Mesendoderm (in vitro differentiated cells): Measurements from ENCODE around the gene CUEDC2.

Experiments used
- DNase-seq: peaks from one replicate; pipeline ENCODE4 v3.0.0; 2013
- H2AK5ac ChIP-seq: 2 replicates; pipeline ENCODE4 v1.6.1; 2013; ENCODE audit warnings: low read length, inconsistent platforms
- H2BK120ac ChIP-seq: 2 replicates; pipeline ENCODE4 v1.6.1; 2013; ENCODE audit warnings: low read depth, mild to moderate bottlenecking, low read length, moderate library complexity, mixed read lengths
- H2BK15ac ChIP-seq: replicated peaks from 2 replicates; pipeline ENCODE4 v1.6.1; 2013; ENCODE audit warnings: low read depth, mild to moderate bottlenecking, moderate library complexity
- H2BK5ac ChIP-seq: 2 replicates; pipeline ENCODE4 v1.6.1; 2013; ENCODE audit warnings: low read length, inconsistent platforms
- H3K18ac ChIP-seq: 2 replicates; pipeline ENCODE4 v1.6.1; 2013; ENCODE audit warnings: mild to moderate bottlenecking, low read length, mixed read lengths
- H3K23ac ChIP-seq: one replicate; pipeline ENCODE4 v1.6.1; 2013; ENCODE audit warnings: low read length
- H3K27ac ChIP-seq: 2 replicates; pipeline ENCODE4 v1.5.1; 2013; ENCODE audit warnings: low read depth, mild to moderate bottlenecking, inconsistent platforms, low read length, moderate library complexity
- H3K27me3 ChIP-seq: 2 replicates; pipeline ENCODE4 v1.6.1; 2013; ENCODE audit warnings: low read length, control low read depth, mild to moderate bottlenecking, inconsistent platforms; ENCODE audit not compliant: insufficient read depth, poor library complexity
- H3K36me3 ChIP-seq: 2 replicates; pipeline ENCODE4 v1.6.1; 2013; ENCODE audit warnings: low read length, inconsistent platforms; ENCODE audit not compliant: control insufficient read depth, insufficient read depth
- H3K4ac ChIP-seq: one replicate; pipeline ENCODE4 v1.6.1; 2013; ENCODE audit warnings: low read depth, mild to moderate bottlenecking, low read length, moderate library complexity
- H3K4me1 ChIP-seq: 2 replicates; pipeline ENCODE4 v1.6.1; 2013; ENCODE audit warnings: low read depth, low read length, inconsistent platforms; ENCODE audit not compliant: control insufficient read depth
- H3K4me2 ChIP-seq: 2 replicates; pipeline ENCODE4 v1.6.1; 2013; ENCODE audit warnings: low read length
- H3K4me3 ChIP-seq: 2 replicates; pipeline ENCODE4 v1.5.1; 2013; ENCODE audit warnings: mild to moderate bottlenecking, low read length
- H3K56ac ChIP-seq: one replicate; pipeline ENCODE4 v1.6.1; 2013; ENCODE audit warnings: low read length
- H3K79me1 ChIP-seq: 2 replicates; pipeline ENCODE4 v1.6.1; 2013; ENCODE audit warnings: low read length, inconsistent platforms
- H3K79me2 ChIP-seq: 2 replicates; pipeline ENCODE4 v1.6.1; 2013; ENCODE audit warnings: mild to moderate bottlenecking, low read length; ENCODE audit not compliant: control insufficient read depth, insufficient read depth
- H3K9ac ChIP-seq: 2 replicates; pipeline ENCODE4 v1.6.1; 2013; ENCODE audit warnings: low read length, inconsistent platforms
- H4K5ac ChIP-seq: one replicate; pipeline ENCODE4 v1.6.1; 2013; ENCODE audit warnings: low read length
- H4K8ac ChIP-seq: one replicate; pipeline ENCODE4 v1.6.1; 2013; ENCODE audit warnings: low read depth, mild to moderate bottlenecking, control low read depth, low read length, moderate library complexity
- WGBS: extraction: QIAGEN DNeasy Blood & Tissue Kit; methylation state at CpG from one replicate; pipeline ENCODE4 v1.1.7; 2013; ENCODE audit warnings: low lambda C conversion rate, missing lambda C conversion rate; ENCODE audit not compliant: insufficient coverage; ENCODE audit errors: extremely low coverage; 5-methylcytosine and 5-hydroxymethylcytosine counted together

CUEDC2 gene

DNA sequence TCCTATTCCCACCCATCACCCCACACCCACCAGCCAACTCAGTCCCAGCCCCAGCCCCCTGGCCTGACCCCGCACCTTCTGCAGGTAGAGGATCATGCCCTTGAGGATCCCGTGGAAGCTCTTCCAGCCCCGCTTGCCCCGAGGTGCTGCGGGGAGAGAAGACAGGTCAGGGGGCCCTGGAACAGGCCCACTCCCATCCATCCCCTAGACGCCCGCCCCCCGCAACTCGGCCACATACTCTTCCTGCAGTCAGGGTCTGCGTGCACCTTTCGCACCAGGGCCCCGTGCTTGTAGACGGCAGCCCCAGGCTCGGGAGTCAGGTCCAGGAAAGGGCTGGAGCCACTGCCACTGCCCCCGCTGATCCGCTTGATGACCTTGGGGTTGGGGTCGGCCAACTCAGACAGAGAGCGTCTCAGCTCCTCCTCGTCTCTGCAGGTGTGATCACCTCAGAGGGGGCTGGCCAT lies 27.2 kb downstream of the CUEDC2 start:
- no peak overlapping the region for H3K4me2 ChIP-seq
- H2AK5ac ChIP-seq, result no peak overlapping the region
- H3K9ac ChIP-seq, result no peak overlapping the region
- H3K79me1 ChIP-seq, result no peaks in the 10 kb centered on the region
- H2BK120ac ChIP-seq, result no peak overlapping the region
- H3K4ac ChIP-seq, result no peak overlapping the region
- H2BK15ac ChIP-seq, result no peak overlapping the region
- DNase-seq, result no peak
- H3K4me1 ChIP-seq, result no peaks in the 10 kb centered on the region
- no peaks in the 10 kb centered on the region for H3K79me2 ChIP-seq
- no peak overlapping the region for H3K27ac ChIP-seq
- no peak overlapping the region for H2BK5ac ChIP-seq
- H4K5ac ChIP-seq, result no peak overlapping the region
- no peak overlapping the region for H3K18ac ChIP-seq
- no peak overlapping the region for H3K56ac ChIP-seq
- H3K23ac ChIP-seq, result no peak overlapping the region
- H3K36me3 ChIP-seq, result no peaks in the 10 kb centered on the region
- H3K4me3 ChIP-seq, result no peak overlapping the region
- no peak overlapping the region for H4K8ac ChIP-seq
- no CpG with 5 or more reads among the region's 19 CpGs for WGBS
- peaks cover 23% of the 10 kb centered on the region for H3K27me3 ChIP-seq

GRCh38 chr10:102404361-102405107 lies 27.8 kb downstream of the CUEDC2 start:
- DNase-seq, result no peak
- H3K4me2 ChIP-seq, result no peak overlapping the region
- no peak overlapping the region for H3K4me3 ChIP-seq
- H2AK5ac ChIP-seq, result no peak overlapping the region
- H3K27me3 ChIP-seq, result peaks cover 17% of the 10 kb centered on the region
- no peak overlapping the region for H2BK15ac ChIP-seq
- no CpG with 5 or more reads among the region's 17 CpGs for WGBS
- peaks cover 2% of the 10 kb centered on the region for H3K4me1 ChIP-seq
- no peaks in the 10 kb centered on the region for H3K79me1 ChIP-seq
- H3K23ac ChIP-seq, result no peak overlapping the region
- no peak overlapping the region for H2BK120ac ChIP-seq
- H3K9ac ChIP-seq, result no peak overlapping the region
- H4K5ac ChIP-seq, result no peak overlapping the region
- H3K36me3 ChIP-seq, result no peaks in the 10 kb centered on the region
- H3K18ac ChIP-seq, result no peak overlapping the region
- H3K4ac ChIP-seq, result no peak overlapping the region
- no peaks in the 10 kb centered on the region for H3K79me2 ChIP-seq
- no peak overlapping the region for H3K27ac ChIP-seq
- no peak overlapping the region for H2BK5ac ChIP-seq
- no peak overlapping the region for H4K8ac ChIP-seq
- no peak overlapping the region for H3K56ac ChIP-seq

- Histone ChIP-seq H3K79me1 (no peaks in the 10 kb centered on the region), H3K18ac (no peak overlapping the region), H4K8ac (no peak overlapping the region), H3K27ac (no peak overlapping the region), H2BK5ac (no peak overlapping the region), H3K36me3 (no peaks in the 10 kb centered on the region), H3K4me3 (no peak overlapping the region), H3K4me1 (peaks cover 2% of the 10 kb centered on the region), H3K9ac (no peak overlapping the region), H4K5ac (no peak overlapping the region), H3K23ac (no peak overlapping the region), H2AK5ac (no peak overlapping the region), H3K4ac (no peak overlapping the region), H3K4me2 (no peak overlapping the region), H3K56ac (no peak overlapping the region), H2BK15ac (no peak overlapping the region), H3K27me3 (peaks cover 6% of the 10 kb centered on the region), H3K79me2 (no peaks in the 10 kb centered on the region), H2BK120ac (no peak overlapping the region)
- DNase-seq, result no peak
- WGBS, result no CpG with 5 or more reads among the region's 13 CpGs
Measured at GRCh38 chr10:102403115-102403514, 29.3 kb downstream of the CUEDC2 start.

DNA sequence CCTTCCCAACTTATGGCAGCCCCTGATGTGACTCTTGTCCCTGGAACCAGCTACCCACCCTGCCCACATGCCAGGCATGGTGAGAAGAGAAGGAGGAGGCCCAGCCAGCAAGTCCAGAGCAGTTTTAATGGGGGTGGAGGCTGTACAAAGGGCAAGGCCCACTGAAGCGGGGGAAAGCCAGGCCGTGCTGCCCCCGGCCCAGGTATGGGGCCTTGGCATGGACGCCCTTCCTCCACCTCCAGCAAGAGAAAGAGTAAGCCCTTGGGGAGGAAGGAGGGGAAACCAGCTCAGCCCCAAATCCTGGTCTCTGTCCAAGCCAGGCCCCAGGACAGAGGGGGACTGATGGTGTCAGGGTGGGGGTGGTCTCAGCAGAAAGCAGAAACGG lies 29.9 kb downstream of the CUEDC2 start:
- Histone ChIP-seq H3K23ac (no peak overlapping the region), H3K27ac (no peak overlapping the region), H4K5ac (no peak overlapping the region), H2BK5ac (no peak overlapping the region), H4K8ac (no peak overlapping the region), H2AK5ac (no peak overlapping the region), H3K79me2 (no peaks in the 10 kb centered on the region), H3K36me3 (no peaks in the 10 kb centered on the region), H3K18ac (no peak overlapping the region), H2BK120ac (no peak overlapping the region), H3K4me3 (no peak overlapping the region), H3K27me3 (peaks cover 3% of the 10 kb centered on the region), H3K4me2 (no peak overlapping the region), H2BK15ac (no peak overlapping the region), H3K79me1 (no peaks in the 10 kb centered on the region), H3K9ac (no peak overlapping the region), H3K4ac (no peak overlapping the region), H3K4me1 (peaks cover 2% of the 10 kb centered on the region), H3K56ac (no peak overlapping the region)
- no CpG with 5 or more reads among the region's 5 CpGs for WGBS
- no peak for DNase-seq

- H3K4me2 ChIP-seq, result no peak overlapping the region
- no CpG with 5 or more reads among the region's 18 CpGs for WGBS
Measured at GRCh38 chr10:102401735-102402511, 30.5 kb downstream of the CUEDC2 start.

More at GRCh38 chr10:102401735-102402511, 30.5 kb downstream of the CUEDC2 start:
- Histone ChIP-seq H4K5ac (no peak overlapping the region), H2BK5ac (no peak overlapping the region), H3K9ac (no peak overlapping the region), H2BK15ac (no peak overlapping the region), H3K18ac (no peak overlapping the region), H2AK5ac (no peak overlapping the region), H2BK120ac (no peak overlapping the region), H3K27ac (no peak overlapping the region), H3K4me1 (peaks cover 2% of the 10 kb centered on the region), H3K79me1 (no peaks in the 10 kb centered on the region), H3K4ac (no peak overlapping the region), H4K8ac (no peak overlapping the region), H3K79me2 (no peaks in the 10 kb centered on the region), H3K36me3 (no peaks in the 10 kb centered on the region), H3K27me3 (no peaks in the 10 kb centered on the region), H3K23ac (no peak overlapping the region), H3K56ac (no peak overlapping the region), H3K4me3 (no peak overlapping the region)
- DNase-seq, result peak; percentile 92
